Hepatocyte (in vitro differentiated cells): ENCODE results near the gene KIAA1217. TPM values are rescaled to one million over a fixed set of nuclear protein-coding genes. Genes with fewer than 3 reads are reported as not detected.

ENCODE experiments used
- DNase-seq: peaks from one replicate; pipeline ENCODE4 v3.0.0-alpha.2; 2016; ENCODE audit warnings: low spot score
- H2AFZ ChIP-seq: fragments of 200-600 bp; sonication (generic); 2 replicates; pipeline ENCODE4 v1.6.0; 2016; ENCODE audit warnings: antibody characterized with exemption, mild to moderate bottlenecking
- H3K27ac ChIP-seq: fragments of 200-600 bp; sonication (generic); 2 replicates; pipeline ENCODE4 v1.5.1; 2016; ENCODE audit warnings: mild to moderate bottlenecking
- H3K27me3 ChIP-seq: fragments of 200-600 bp; sonication (generic); 2 replicates; pipeline ENCODE4 v1.6.1; 2016
- H3K36me3 ChIP-seq: fragments of 200-600 bp; sonication (generic); replicated peaks from 2 replicates; pipeline ENCODE4 v1.5.1; 2016; ENCODE audit warnings: low read depth; ENCODE audit not compliant: insufficient read depth
- H3K4me1 ChIP-seq: fragments of 200-600 bp; sonication (generic); 2 replicates; pipeline ENCODE4 v1.5.1; 2016; ENCODE audit warnings: mild to moderate bottlenecking, moderate library complexity; ENCODE audit not compliant: insufficient read depth
- H3K4me2 ChIP-seq: fragments of 200-600 bp; sonication (generic); 2 replicates; pipeline ENCODE4 v1.6.0; 2016
- H3K4me3 ChIP-seq: fragments of 200-600 bp; sonication (generic); 2 replicates; pipeline ENCODE4 v1.5.1; 2016; ENCODE audit warnings: mild to moderate bottlenecking
- H3K79me2 ChIP-seq: fragments of 200-600 bp; sonication (generic); 2 replicates; pipeline ENCODE4 v1.6.0; 2017; ENCODE audit warnings: mild to moderate bottlenecking
- H3K9me2 ChIP-seq: fragments of 200-600 bp; sonication (generic); replicated peaks from 2 replicates; pipeline ENCODE4 v1.6.0; 2017; ENCODE audit warnings: mild to moderate bottlenecking; ENCODE audit not compliant: insufficient read depth
- H3K9me3 ChIP-seq: fragments of 200-600 bp; sonication (generic); 2 replicates; pipeline ENCODE4 v1.5.1; 2016; ENCODE audit warnings: low read depth, mild to moderate bottlenecking
- H4K20me1 ChIP-seq: fragments of 200-600 bp; sonication (generic); 2 replicates; pipeline ENCODE4 v1.6.0; 2016; ENCODE audit warnings: mild to moderate bottlenecking; ENCODE audit not compliant: insufficient read depth, poor library complexity, severe bottlenecking
- EZH2 ChIP-seq: fragments of 200-600 bp; sonication (generic); IDR thresholded peaks from 2 replicates; pipeline ENCODE4 v1.6.1; 2016; ENCODE audit warnings: antibody characterized with exemption, mild to moderate bottlenecking, borderline replicate concordance
- EZH2phosphoT487 ChIP-seq: fragments of 200-600 bp; sonication (generic); IDR thresholded peaks from one replicate; pipeline ENCODE4 v1.6.1; 2018; ENCODE audit warnings: antibody characterized with exemption, mild to moderate bottlenecking, low read depth, moderate library complexity; ENCODE audit not compliant: unreplicated experiment, severe bottlenecking
- WGBS: methylation state at CpG from one replicate; pipeline ENCODE4 v1.1.6; 2016; ENCODE audit warnings: low lambda C conversion rate; ENCODE audit errors: missing lambda C conversion rate; 5-methylcytosine and 5-hydroxymethylcytosine counted together
- polyA plus RNA-seq: library from polyadenylated mRNA; unstranded; fragments of >200 nt; fragmentation: Nextera tagmentation; extraction: Ambion mirVana; gene quantifications from 2 replicates; pipeline ENCODE4 v1.2.1, GENCODE V29; 2016
- total RNA-seq: library from RNA; depleted of rRNA; stranded (reverse); fragments of >200 nt; gene quantifications from 2 replicates; pipeline ENCODE4 v1.2.3, GENCODE V29; 2014
- TF ChIP-seq, protein P1 (sequence below): fragments of 200-600 bp; sonication (generic); IDR thresholded peaks from 2 replicates; pipeline ENCODE4 v1.5.1; 2016; ENCODE audit warnings: antibody characterized with exemption, mild to moderate bottlenecking; ENCODE audit not compliant: poor library complexity

KIAA1217 gene
- total and polyA plus RNA-seq, 2 experiments from 2014 or later = 31.6 to 33.2 TPM

DNA sequence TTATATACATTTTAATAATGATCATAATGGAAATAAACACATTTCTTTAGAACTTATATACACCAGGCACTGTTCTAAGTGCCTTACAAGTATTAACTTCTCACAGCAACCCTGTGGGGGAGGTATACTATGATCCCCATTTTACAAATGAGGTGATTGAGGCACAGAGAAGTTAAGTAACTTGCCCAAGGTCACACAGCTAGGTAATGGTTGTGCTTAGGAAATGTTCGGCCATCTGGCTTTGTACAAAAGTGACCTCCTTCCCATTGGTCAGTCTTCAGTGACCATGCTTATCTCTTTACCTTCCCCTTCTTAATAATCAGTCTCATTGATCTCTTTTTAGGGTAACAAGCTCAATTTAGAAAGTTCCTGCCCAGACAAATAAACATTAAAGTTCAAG lies 158.8 kb downstream of the KIAA1217 start:
- no peaks in the 10 kb centered on the region for H3K4me1 ChIP-seq
- H3K79me2 ChIP-seq = peaks cover 21% of the 10 kb centered on the region
- H3K27me3 ChIP-seq = no peaks in the 10 kb centered on the region
- no peak for DNase-seq
- no peaks in the 10 kb centered on the region for H3K36me3 ChIP-seq
- H3K4me2 ChIP-seq = no peak overlapping the region
- 80% methylated on average over 1 of the region's 1 CpG for WGBS
- no peaks in the 10 kb centered on the region for H3K9me3 ChIP-seq
- no peak overlapping the region for H2AFZ ChIP-seq
- no peak overlapping the region for H3K4me3 ChIP-seq
- H4K20me1 ChIP-seq = no peaks in the 10 kb centered on the region
- TF ChIP-seq EZH2 = no peak
- TF ChIP-seq, protein P1, sequence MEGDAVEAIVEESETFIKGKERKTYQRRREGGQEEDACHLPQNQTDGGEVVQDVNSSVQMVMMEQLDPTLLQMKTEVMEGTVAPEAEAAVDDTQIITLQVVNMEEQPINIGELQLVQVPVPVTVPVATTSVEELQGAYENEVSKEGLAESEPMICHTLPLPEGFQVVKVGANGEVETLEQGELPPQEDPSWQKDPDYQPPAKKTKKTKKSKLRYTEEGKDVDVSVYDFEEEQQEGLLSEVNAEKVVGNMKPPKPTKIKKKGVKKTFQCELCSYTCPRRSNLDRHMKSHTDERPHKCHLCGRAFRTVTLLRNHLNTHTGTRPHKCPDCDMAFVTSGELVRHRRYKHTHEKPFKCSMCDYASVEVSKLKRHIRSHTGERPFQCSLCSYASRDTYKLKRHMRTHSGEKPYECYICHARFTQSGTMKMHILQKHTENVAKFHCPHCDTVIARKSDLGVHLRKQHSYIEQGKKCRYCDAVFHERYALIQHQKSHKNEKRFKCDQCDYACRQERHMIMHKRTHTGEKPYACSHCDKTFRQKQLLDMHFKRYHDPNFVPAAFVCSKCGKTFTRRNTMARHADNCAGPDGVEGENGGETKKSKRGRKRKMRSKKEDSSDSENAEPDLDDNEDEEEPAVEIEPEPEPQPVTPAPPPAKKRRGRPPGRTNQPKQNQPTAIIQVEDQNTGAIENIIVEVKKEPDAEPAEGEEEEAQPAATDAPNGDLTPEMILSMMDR = no peak
- no peak for TF ChIP-seq EZH2phosphoT487
- H3K27ac ChIP-seq = no peak overlapping the region
- H3K9me2 ChIP-seq = no peaks in the 10 kb centered on the region

DNA sequence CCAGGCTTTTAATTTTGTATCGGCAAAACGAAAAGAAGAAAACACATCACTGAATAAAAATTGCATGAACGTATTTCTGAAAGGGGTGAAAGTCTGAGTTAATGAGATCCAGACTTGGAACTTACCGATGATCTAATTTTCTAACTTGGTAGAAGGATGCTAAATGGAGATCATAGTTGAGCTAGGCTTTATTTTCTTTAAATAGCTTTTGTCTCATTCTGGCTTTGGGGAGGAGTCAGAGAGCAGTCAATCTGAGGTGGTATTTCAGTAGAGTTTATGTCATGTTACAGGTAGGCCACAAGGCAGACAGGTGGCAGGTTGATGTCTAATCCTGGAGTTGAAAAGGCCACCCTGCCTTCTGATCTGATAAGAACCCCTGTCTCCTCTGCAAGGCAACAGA lies 161.9 kb downstream of the KIAA1217 start:
- 84% methylated on average over 4 of the region's 4 CpGs for WGBS
- H3K79me2 ChIP-seq = peaks cover 13% of the 10 kb centered on the region
- H3K27ac ChIP-seq = no peak overlapping the region
- H3K4me2 ChIP-seq = no peak overlapping the region
- H3K9me3 ChIP-seq = no peaks in the 10 kb centered on the region
- no peaks in the 10 kb centered on the region for H3K36me3 ChIP-seq
- TF ChIP-seq, protein P1 = no peak
- no peak for TF ChIP-seq EZH2
- TF ChIP-seq EZH2phosphoT487 = no peak
- H3K9me2 ChIP-seq = no peaks in the 10 kb centered on the region
- no peak overlapping the region for H2AFZ ChIP-seq
- no peak overlapping the region for H3K4me3 ChIP-seq
- no peak for DNase-seq
- no peaks in the 10 kb centered on the region for H4K20me1 ChIP-seq
- no peaks in the 10 kb centered on the region for H3K4me1 ChIP-seq
- no peaks in the 10 kb centered on the region for H3K27me3 ChIP-seq

DNA sequence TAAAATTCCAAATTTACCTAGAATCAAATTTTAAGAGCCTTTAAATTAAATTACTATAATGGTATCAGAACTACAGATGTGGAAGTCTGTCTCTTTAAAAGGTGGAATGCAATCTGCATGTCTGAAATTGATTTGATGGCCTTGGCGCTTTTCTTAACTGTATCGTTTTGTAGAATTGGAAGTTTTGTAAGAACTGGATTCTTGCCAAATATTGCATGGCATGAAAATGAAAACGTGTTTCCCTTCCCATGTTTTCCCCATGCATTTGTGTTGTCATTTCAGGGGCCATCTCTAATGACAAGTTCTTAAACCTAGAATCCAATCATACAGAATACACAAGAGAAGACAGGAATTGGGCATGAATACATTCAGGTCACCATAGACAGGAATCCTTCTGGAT lies 162.5 kb downstream of the KIAA1217 start:
- Histone ChIP-seq H3K4me1 (no peaks in the 10 kb centered on the region), H3K4me2 (no peak overlapping the region), H3K79me2 (peaks cover 10% of the 10 kb centered on the region), H3K9me2 (no peaks in the 10 kb centered on the region), H4K20me1 (no peaks in the 10 kb centered on the region), H2AFZ (no peak overlapping the region), H3K27ac (no peak overlapping the region), H3K4me3 (no peak overlapping the region), H3K36me3 (no peaks in the 10 kb centered on the region), H3K9me3 (no peaks in the 10 kb centered on the region), H3K27me3 (no peaks in the 10 kb centered on the region)
- TF ChIP-seq EZH2phosphoT487 (no peak), EZH2 (no peak)
- TF ChIP-seq, protein P1 = no peak
- no peak for DNase-seq
- WGBS = 90% methylated on average over 3 of the region's 3 CpGs
